RWPE1 (cell line): ENCODE results near the gene GPR61.

Experiments used
- CTCF ChIA-PET: fragments of 350-600 bp; sonication (Branson Sonifier 250); formaldehyde crosslinking; extraction: SDS; loops from one replicate; lab custom pipeline; 2021; lab: Yijun Ruan, JAX
- POLR2A ChIA-PET: fragments of 400-600 bp; formaldehyde crosslinking; extraction: SDS; loops from one replicate; lab custom pipeline; 2020; ENCODE audit warnings: antibody characterized with exemption; ENCODE audit not compliant: low non-redundant PET; lab: Yijun Ruan, JAX
- DNase-seq: peaks from one replicate; pipeline ENCODE4 v3.0.0; 2012; ENCODE audit warnings: low spot score
- H3K27ac ChIP-seq: fragments of 450-650 bp; 2 replicates; pipeline ENCODE4 v1.5.1; 2017
- TF ChIP-seq, protein P1 (sequence below): fragments of 450-650 bp; conservative IDR thresholded peaks from 2 replicates; pipeline ENCODE4 v1.5.1; 2017; ENCODE audit warnings: low read depth, mild to moderate bottlenecking

The GPR61 gene

DNA sequence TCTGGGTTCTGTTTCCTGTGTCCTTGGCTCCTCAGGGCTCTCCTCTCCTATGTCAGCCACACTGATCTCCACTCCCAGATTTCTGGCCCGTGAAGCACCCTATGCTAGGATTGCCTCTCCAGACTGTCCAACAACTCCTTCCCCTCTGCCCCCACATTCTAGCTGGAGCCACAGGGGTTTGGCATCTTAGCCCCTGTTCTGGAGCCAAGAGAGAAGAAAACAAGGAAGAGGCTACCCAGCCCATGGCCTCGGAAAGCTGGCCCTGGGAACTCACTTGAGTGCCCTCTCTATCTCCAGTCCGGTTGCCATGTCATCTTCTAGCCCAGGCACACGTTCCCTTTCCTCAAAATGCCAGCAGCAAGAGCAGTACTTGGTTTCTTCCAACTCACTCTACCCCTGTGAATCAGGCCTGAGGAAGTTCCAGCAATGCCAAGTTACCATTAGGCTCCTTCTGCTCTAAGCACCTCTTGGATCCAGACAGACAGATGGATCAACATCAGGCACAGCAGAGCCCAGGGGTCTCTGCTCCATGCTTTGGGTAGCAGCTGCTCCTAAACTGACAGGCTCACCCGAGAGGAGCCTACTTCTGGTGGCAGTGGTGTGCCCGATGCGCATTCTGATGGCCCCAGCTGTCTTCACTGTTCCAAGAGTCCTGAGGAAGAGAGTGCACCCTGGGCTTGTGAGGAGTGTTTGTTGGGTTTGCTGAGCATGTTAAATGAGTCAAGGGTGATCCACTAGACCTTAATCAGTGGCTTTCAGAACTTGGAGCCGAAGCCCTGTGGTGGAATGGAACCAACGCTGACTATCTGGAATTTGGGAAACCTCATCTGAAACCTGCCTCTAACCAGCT lies 11.6 kb upstream of the GPR61 start:
- TF ChIP-seq, protein P1, sequence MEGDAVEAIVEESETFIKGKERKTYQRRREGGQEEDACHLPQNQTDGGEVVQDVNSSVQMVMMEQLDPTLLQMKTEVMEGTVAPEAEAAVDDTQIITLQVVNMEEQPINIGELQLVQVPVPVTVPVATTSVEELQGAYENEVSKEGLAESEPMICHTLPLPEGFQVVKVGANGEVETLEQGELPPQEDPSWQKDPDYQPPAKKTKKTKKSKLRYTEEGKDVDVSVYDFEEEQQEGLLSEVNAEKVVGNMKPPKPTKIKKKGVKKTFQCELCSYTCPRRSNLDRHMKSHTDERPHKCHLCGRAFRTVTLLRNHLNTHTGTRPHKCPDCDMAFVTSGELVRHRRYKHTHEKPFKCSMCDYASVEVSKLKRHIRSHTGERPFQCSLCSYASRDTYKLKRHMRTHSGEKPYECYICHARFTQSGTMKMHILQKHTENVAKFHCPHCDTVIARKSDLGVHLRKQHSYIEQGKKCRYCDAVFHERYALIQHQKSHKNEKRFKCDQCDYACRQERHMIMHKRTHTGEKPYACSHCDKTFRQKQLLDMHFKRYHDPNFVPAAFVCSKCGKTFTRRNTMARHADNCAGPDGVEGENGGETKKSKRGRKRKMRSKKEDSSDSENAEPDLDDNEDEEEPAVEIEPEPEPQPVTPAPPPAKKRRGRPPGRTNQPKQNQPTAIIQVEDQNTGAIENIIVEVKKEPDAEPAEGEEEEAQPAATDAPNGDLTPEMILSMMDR = no peak
- DNase-seq = no peak
- no peak overlapping the region for H3K27ac ChIP-seq
- ChIA-PET POLR2A (no interaction called here), CTCF (interaction anchor here (0.8 to 1.2 kb wide), 2 partner anchors 37 to 42 kb away, joined by 3 to 4 read pairs; no protein-coding TSS in a partner anchor)

DNA sequence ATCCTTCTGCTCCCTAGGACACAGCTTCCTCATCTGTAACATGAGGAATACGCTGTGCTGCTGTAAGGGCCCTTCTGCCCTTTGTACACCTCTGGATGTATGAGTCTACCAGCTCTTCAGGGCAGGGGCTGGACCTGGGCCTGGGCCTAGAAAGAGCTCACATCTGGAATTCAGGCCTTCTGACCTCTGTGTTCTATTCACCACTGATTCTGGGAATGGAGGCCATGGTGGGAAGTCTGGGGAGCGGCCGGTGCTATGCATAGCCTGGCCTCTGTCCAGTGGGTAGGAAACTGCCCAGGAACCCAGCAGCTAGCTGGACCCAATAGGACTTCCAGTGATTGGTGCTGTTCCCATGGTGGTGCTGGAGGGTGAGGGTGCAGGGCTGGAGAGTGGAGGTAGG lies 11.0 kb upstream of the GPR61 start:
- no peak for DNase-seq
- H3K27ac ChIP-seq = no peak overlapping the region
- TF ChIP-seq, protein P1 = no peak
- POLR2A ChIA-PET = interaction anchor here (0.6 kb wide), 1 partner anchor 19 kb away, joined by 3 read pairs; the partner anchor contains the start of gene GNAI3
- CTCF ChIA-PET = interaction anchor here (0.8 to 1.2 kb wide), 2 partner anchors 38 to 41 kb away, joined by 3 to 4 read pairs; no protein-coding TSS in a partner anchor

DNA sequence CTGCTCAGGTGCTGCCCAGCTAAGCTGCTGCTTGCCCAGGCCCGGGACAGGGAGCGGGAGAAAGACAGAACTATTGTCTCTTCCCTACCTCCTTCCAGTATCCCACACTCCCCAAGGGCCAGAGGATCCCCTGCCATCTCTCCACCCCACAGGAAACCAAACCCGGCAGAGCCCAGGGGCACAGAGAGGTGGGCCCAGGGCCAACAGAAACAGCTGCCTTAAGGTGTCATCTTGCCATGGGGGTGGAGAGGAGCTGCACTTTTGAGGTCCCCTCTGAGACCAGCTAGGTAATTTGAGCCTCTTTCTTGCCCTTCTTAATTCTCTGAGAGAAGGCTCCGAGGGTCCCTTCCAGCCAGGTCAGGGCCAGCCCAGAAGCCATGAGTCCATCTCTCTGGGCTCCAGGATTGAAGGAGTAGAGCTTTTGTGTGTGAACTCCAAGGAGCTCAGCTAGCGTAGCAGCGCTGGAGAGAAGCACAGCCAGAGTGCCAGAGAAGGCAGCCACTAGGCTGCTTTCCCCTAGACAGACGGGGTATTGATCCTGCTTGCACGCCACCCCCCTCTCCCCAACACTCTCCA lies 9.7 kb upstream of the GPR61 start:
- ChIA-PET POLR2A (no interaction called here), CTCF (interaction anchor here (0.7 to 6.9 kb wide), 5 partner anchors 8 to 40 kb away, joined by 3 to 180 read pairs (median 3); partner anchors contain the start of gene CYB561D1)
- DNase-seq = no peak
- TF ChIP-seq, protein P1 = no peak
- H3K27ac ChIP-seq = no peak overlapping the region

DNA sequence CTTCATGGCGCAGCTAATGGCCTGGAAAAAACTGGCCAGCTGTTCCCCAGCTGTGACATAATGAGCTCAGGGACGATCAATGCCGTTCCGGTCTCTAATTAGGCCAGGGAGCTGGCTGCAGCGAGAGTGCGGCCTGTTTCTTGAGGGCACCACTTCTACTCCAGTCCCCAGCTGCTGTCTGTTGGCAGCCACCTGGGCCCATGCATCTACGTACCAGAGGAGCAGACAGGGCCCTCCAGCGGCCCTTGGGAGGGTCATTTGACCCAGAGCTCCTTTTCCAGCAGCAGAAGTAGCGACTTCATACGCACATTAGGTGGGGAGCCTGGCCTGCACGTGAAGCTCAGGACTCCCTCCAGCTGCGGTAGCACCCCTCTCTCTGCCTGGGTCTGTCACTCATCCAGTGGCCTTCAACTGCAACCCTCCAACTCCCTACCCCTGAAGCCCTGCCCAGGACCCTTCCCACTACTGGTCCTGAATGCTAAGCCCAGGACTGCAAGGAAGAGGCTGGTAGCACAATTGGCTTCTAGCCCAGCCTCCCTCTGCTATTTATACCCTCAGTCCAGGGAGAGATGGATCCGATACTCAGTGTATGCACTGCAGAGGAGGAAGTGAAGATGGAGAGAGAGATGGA lies 9.1 kb upstream of the GPR61 start:
- no peak overlapping the region for H3K27ac ChIP-seq
- ChIA-PET CTCF (interaction anchor here (1.0 to 6.9 kb wide), 4 partner anchors 9 to 40 kb away, joined by 3 to 180 read pairs (median 4); partner anchors contain the start of gene CYB561D1), POLR2A (no interaction called here)
- DNase-seq = no peak
- TF ChIP-seq, protein P1 = no peak

DNA sequence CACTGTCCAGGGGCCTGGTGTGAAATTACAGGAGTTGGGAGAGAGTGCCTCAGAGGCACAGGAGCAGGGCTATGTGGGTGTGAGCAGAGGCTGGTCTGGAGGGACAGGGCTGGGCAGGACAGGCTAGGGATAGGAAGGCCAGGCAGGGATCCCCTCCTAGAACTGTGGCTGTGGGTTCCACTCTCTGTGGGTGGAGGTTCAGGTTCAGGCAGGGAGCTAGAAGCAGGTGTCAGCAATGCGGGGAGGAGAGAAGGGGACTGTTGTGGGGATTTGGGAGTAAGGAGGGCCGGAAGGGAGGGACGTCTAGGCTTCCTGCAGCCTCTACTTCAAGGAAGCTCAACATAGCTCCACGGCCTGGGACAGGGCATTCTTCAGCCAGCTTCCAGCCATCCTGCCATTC lies 8.3 kb upstream of the GPR61 start:
- CTCF ChIA-PET = interaction anchor here (0.5 to 6.9 kb wide), 17 partner anchors 11 to 489 kb away, joined by 3 to 180 read pairs (median 6); partner anchors contain the start of genes AMIGO1, CYB561D1 and PSMA5
- POLR2A ChIA-PET = no interaction called here
- TF ChIP-seq, protein P1 = no peak
- no peak for DNase-seq
- no peak overlapping the region for H3K27ac ChIP-seq
